Vagina (tissue), 2 donors: ENCODE results near the gene SLC35F1. TPM values are rescaled to one million over a fixed set of nuclear protein-coding genes. Genes with fewer than 3 reads are reported as not detected.

ENCODE experiments used
- DNase-seq, 2 donors: peaks; one replicate each; pipeline ENCODE4 v3.0.0-alpha.2; 2017; ENCODE audit errors: extremely low spot score in 2 of 2
- H3K27ac ChIP-seq: fragments of 200-600 bp; sonication (generic); one replicate; pipeline ENCODE4 v1.5.1; 2019
- H3K27me3 ChIP-seq: fragments of 200-600 bp; sonication (generic); one replicate; pipeline ENCODE4 v1.5.1; 2019
- H3K36me3 ChIP-seq, 2 donors: fragments of 200-600 bp; sonication (generic); one replicate each; pipeline ENCODE4 v1.5.1; 2017 to 2019
- H3K4me1 ChIP-seq: fragments of 200-600 bp; sonication (generic); one replicate; pipeline ENCODE4 v1.5.1; 2019
- H3K4me3 ChIP-seq, 2 donors: fragments of 200-600 bp; sonication (generic); 1 replicate in 1 of 2; 2 replicates in 1 of 2; pipeline ENCODE4 v1.5.1; 2016 to 2019
- H3K9me3 ChIP-seq: fragments of 200-600 bp; sonication (generic); one replicate; pipeline ENCODE4 v1.5.1; 2019
- CTCF ChIP-seq, 3 experiments: fragments of 450-650 bp in 2 of 3; fragments of 200-600 bp in 1 of 3; sonication (generic) in 1 of 3; IDR thresholded peaks; one replicate each; pipeline ENCODE4 v1.5.1; 2017 to 2019; ENCODE audit warnings: antibody characterized with exemption in 3 of 3, mild to moderate bottlenecking in 2 of 3, moderate library complexity in 2 of 3
- POLR2A ChIP-seq, 2 donors: fragments of 450-650 bp; IDR thresholded peaks; one replicate each; pipeline ENCODE4 v1.6.1; 2017; ENCODE audit warnings: antibody characterized with exemption in 2 of 2, mild to moderate bottlenecking in 2 of 2, moderate library complexity in 2 of 2
- POLR2AphosphoS5 ChIP-seq, 2 donors: sonication (generic); formaldehyde crosslinking; IDR thresholded peaks; one replicate each; pipeline ENCODE4 v1.9.0; 2017; ENCODE audit warnings: antibody characterized with exemption in 2 of 2, mild to moderate bottlenecking in 2 of 2, low read depth in 1 of 2; ENCODE audit not compliant: insufficient read depth in 1 of 2
- intact Hi-C: fragments of 100-400 bp; cut with DNase I; formaldehyde crosslinking; loops from one replicate; pipeline ENCODE4 v1.15.1; 2023
- total RNA-seq: library from RNA; depleted of rRNA; stranded (reverse); fragments of >200 nt; gene quantifications from one replicate; pipeline ENCODE4 v1.2.3, GENCODE V29; 2016

SLC35F1 gene
- total RNA-seq, 1 donor from 2014 or later: 2.7 TPM

DNA sequence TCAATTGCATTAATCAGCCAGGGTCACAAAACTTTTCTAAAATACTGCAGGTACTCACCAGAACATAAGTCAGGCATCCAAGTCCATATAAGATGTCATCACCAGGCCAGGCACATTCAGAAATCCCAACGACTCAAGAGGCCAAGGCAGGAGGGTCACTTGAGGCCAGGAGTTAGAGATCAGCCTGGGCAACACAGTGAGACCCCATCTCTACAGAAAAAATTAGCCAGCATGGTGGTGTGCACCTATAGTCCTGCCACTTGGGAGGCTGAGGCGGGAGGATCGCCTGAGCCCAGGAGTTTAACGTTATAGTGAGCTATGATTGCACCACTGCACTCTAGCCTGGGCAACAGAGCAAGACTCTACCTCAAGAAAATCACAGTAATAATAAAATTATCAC lies 362.6 kb downstream of the SLC35F1 start:
- Histone ChIP-seq H3K27me3 (no peaks in the 10 kb centered on the region), H3K4me3 (no peak overlapping the region), H3K36me3 (no peaks in the 10 kb centered on the region), H3K4me1 (no peaks in the 10 kb centered on the region), H3K9me3 (no peaks in the 10 kb centered on the region), H3K27ac (no peak overlapping the region)
- DNase-seq: no peak
- TF ChIP-seq POLR2AphosphoS5 (IDR thresholded peaks at IDR 0.05; ENCODE audit: insufficient read depth in 1 of 2, low read depth in 1 of 2): no peak
- intact Hi-C loops: loop anchor here (10.0 kb wide), 1 partner anchor 295 kb away; no protein-coding TSS in a partner anchor

GRCh38 chr6:118277631-118278030 lies 370.6 kb downstream of the SLC35F1 start:
- no peak for TF ChIP-seq CTCF (IDR thresholded peaks at IDR 0.05)
- TF ChIP-seq POLR2A (IDR thresholded peaks at IDR 0.05): no peak
- no peak for TF ChIP-seq POLR2AphosphoS5 (IDR thresholded peaks at IDR 0.05; ENCODE audit: insufficient read depth in 1 of 2, low read depth in 1 of 2)
- Histone ChIP-seq H3K9me3 (no peaks in the 10 kb centered on the region), H3K27ac (no peak overlapping the region)

DNA sequence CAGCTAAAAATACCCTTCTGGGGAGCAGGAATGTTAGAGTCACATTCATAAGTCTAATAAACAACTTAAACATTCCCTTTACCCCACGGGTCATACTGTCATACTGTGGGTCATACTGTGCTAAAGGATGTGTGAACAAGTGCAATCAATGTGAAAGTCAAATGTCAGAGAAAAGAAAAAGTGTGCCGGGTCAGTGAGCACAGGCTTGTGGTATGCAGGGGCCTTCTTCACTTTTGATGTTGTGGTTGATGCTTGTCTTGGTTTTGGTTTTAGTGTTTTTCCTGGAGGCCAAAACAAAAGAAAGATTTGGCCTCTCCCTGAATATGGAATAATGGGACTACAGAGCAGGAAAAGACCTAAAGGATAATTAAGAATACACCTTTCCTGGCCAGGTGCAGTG lies 373.1 kb downstream of the SLC35F1 start:
- no peaks in the 10 kb centered on the region for H3K4me1 ChIP-seq
- no peaks in the 10 kb centered on the region for H3K36me3 ChIP-seq
- no peak overlapping the region for H3K27ac ChIP-seq
- DNase-seq: no peak
- no peak overlapping the region for H3K4me3 ChIP-seq
- no peaks in the 10 kb centered on the region for H3K9me3 ChIP-seq
- intact Hi-C loops: loop anchor here (10.0 kb wide), 1 partner anchor 225 kb away; no protein-coding TSS in a partner anchor
- TF ChIP-seq POLR2AphosphoS5 (IDR thresholded peaks at IDR 0.05; ENCODE audit: insufficient read depth in 1 of 2, low read depth in 1 of 2): no peak
- no peak for TF ChIP-seq CTCF (IDR thresholded peaks at IDR 0.05)
- TF ChIP-seq POLR2A (IDR thresholded peaks at IDR 0.05): no peak
- H3K27me3 ChIP-seq: no peaks in the 10 kb centered on the region

More at GRCh38 chr6:118277631-118278030, 370.6 kb downstream of the SLC35F1 start:
- H3K4me3 ChIP-seq: no peak overlapping the region
- DNase-seq: no peak
- H3K4me1 ChIP-seq: no peaks in the 10 kb centered on the region
- H3K36me3 ChIP-seq: no peaks in the 10 kb centered on the region
- H3K27me3 ChIP-seq: no peaks in the 10 kb centered on the region
- intact Hi-C loops: no loop called here

- no peaks in the 10 kb centered on the region for H3K27me3 ChIP-seq
- intact Hi-C loops: loop anchor here (10.0 kb wide), 1 partner anchor 224 kb away; no protein-coding TSS in a partner anchor
- TF ChIP-seq POLR2A (IDR thresholded peaks at IDR 0.05) (no peak), CTCF (IDR thresholded peaks at IDR 0.05) (no peak), POLR2AphosphoS5 (IDR thresholded peaks at IDR 0.05; ENCODE audit: insufficient read depth in 1 of 2, low read depth in 1 of 2) (no peak)
- H3K4me3 ChIP-seq: no peak overlapping the region
- no peak for DNase-seq
- H3K4me1 ChIP-seq: no peaks in the 10 kb centered on the region
- no peaks in the 10 kb centered on the region for H3K9me3 ChIP-seq
- no peaks in the 10 kb centered on the region for H3K36me3 ChIP-seq
- no peak overlapping the region for H3K27ac ChIP-seq
Observed at GRCh38 chr6:118281291-118281690, 374.2 kb downstream of the SLC35F1 start.

- Histone ChIP-seq H3K4me1 (no peaks in the 10 kb centered on the region), H3K27me3 (no peaks in the 10 kb centered on the region), H3K27ac (no peak overlapping the region), H3K36me3 (no peaks in the 10 kb centered on the region), H3K9me3 (no peaks in the 10 kb centered on the region), H3K4me3 (no peak overlapping the region)
- TF ChIP-seq POLR2A (IDR thresholded peaks at IDR 0.05) (no peak), CTCF (IDR thresholded peaks at IDR 0.05) (peak in 2 of 3 experiments; percentile 35 to 81)
- no peak for DNase-seq
- intact Hi-C loops: loop anchor here (10.0 kb wide), 1 partner anchor 221 kb away; no protein-coding TSS in a partner anchor
Observed at GRCh38 chr6:118283766-118284165, 376.7 kb downstream of the SLC35F1 start.
